ENCODE measurements around the gene SLC22A14.

- no peak for TF ChIP-seq POLR2A (IDR thresholded peaks at IDR 0.05; ENCODE audit: extremely low read depth, insufficient read length)
- TF ChIP-seq, protein P1, sequence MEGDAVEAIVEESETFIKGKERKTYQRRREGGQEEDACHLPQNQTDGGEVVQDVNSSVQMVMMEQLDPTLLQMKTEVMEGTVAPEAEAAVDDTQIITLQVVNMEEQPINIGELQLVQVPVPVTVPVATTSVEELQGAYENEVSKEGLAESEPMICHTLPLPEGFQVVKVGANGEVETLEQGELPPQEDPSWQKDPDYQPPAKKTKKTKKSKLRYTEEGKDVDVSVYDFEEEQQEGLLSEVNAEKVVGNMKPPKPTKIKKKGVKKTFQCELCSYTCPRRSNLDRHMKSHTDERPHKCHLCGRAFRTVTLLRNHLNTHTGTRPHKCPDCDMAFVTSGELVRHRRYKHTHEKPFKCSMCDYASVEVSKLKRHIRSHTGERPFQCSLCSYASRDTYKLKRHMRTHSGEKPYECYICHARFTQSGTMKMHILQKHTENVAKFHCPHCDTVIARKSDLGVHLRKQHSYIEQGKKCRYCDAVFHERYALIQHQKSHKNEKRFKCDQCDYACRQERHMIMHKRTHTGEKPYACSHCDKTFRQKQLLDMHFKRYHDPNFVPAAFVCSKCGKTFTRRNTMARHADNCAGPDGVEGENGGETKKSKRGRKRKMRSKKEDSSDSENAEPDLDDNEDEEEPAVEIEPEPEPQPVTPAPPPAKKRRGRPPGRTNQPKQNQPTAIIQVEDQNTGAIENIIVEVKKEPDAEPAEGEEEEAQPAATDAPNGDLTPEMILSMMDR (IDR thresholded peaks at IDR 0.05; ENCODE audit: low read depth, low read length) = no peak
- no peak for TF ChIP-seq MAX (IDR thresholded peaks at IDR 0.05; ENCODE audit: low read depth, low read length)
- no peak for TF ChIP-seq MYC (IDR thresholded peaks at IDR 0.05; ENCODE audit: low read depth, low read length)
Observed at GRCh38 chr3:38331257-38332022, 49.3 kb downstream of the SLC22A14 start.
